ENCODE results near the gene ELSPBP1.

DNA sequence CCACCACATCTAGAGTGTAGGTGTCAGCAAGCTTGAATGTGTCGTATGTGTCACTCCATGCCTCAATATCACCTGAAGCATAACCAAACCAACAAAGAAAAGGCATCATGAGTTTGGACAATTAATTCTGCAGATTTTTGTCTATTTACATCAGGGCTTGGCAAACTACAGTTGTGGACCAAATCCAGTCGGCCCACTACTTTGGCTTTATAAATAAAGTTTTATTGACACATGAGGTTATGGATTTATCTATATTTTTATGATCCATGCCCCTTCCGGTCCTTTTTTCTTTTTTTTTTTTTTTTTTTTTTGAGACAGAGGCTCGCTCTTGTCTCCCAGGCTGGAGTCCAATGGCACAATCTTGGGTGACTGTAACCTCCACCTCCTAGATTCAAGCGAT, 58.6 kb downstream of the ELSPBP1 start:
- TF ChIP-seq, protein P1, sequence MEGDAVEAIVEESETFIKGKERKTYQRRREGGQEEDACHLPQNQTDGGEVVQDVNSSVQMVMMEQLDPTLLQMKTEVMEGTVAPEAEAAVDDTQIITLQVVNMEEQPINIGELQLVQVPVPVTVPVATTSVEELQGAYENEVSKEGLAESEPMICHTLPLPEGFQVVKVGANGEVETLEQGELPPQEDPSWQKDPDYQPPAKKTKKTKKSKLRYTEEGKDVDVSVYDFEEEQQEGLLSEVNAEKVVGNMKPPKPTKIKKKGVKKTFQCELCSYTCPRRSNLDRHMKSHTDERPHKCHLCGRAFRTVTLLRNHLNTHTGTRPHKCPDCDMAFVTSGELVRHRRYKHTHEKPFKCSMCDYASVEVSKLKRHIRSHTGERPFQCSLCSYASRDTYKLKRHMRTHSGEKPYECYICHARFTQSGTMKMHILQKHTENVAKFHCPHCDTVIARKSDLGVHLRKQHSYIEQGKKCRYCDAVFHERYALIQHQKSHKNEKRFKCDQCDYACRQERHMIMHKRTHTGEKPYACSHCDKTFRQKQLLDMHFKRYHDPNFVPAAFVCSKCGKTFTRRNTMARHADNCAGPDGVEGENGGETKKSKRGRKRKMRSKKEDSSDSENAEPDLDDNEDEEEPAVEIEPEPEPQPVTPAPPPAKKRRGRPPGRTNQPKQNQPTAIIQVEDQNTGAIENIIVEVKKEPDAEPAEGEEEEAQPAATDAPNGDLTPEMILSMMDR (IDR thresholded peaks at IDR 0.05; ENCODE audit: low read depth, low read length, missing input control): no peak
- no peak for TF ChIP-seq RAD21 (IDR thresholded peaks at IDR 0.05)
- no peak for TF ChIP-seq TAF1 (conservative IDR thresholded peaks at IDR 0.05)
- TF ChIP-seq, protein P2, sequence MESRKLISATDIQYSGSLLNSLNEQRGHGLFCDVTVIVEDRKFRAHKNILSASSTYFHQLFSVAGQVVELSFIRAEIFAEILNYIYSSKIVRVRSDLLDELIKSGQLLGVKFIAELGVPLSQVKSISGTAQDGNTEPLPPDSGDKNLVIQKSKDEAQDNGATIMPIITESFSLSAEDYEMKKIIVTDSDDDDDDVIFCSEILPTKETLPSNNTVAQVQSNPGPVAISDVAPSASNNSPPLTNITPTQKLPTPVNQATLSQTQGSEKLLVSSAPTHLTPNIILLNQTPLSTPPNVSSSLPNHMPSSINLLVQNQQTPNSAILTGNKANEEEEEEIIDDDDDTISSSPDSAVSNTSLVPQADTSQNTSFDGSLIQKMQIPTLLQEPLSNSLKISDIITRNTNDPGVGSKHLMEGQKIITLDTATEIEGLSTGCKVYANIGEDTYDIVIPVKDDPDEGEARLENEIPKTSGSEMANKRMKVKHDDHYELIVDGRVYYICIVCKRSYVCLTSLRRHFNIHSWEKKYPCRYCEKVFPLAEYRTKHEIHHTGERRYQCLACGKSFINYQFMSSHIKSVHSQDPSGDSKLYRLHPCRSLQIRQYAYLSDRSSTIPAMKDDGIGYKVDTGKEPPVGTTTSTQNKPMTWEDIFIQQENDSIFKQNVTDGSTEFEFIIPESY (IDR thresholded peaks at IDR 0.05): no peak
- TF ChIP-seq, protein P3, sequence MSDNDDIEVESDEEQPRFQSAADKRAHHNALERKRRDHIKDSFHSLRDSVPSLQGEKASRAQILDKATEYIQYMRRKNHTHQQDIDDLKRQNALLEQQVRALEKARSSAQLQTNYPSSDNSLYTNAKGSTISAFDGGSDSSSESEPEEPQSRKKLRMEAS (IDR thresholded peaks at IDR 0.05): no peak
- no peak for TF ChIP-seq YY1 (IDR thresholded peaks at IDR 0.05)
- no peak for TF ChIP-seq EGR1 (IDR thresholded peaks at IDR 0.05; ENCODE audit: low read depth in 2 of 2)
